K562 (cell line): ENCODE measurements around the gene MSH4. TPM values are rescaled to one million over a fixed set of nuclear protein-coding genes. Genes with fewer than 3 reads are reported as not detected.
A peak's percentile ranks its signal among the peaks of the same experiment; 100 is the strongest.
"Not testable (repeated sequence)": the region's sequence is repeated elsewhere in the genome, so short reads cannot be mapped to it uniquely, and the experiment has no call there.

Source experiments
- ATAC-seq: fragments of 200-7000 bp; cut with Tn5 transposase; 3 replicates; pipeline ENCODE4 v1.9.1; 2020; ENCODE audit warnings: moderate library complexity
- BruUV-seq: library from RNA; stranded (reverse); fragments of 400-500 nt; replicated peaks from 2 replicates; lab custom pipeline; 2021; lab: Mats Ljungman, UMichigan
- CTCF ChIA-PET: fragments of 300-600 bp; formaldehyde crosslinking; extraction: SDS; loops from one replicate; lab custom pipeline; 2021; ENCODE audit warnings: low intra/inter-chr PET ratio; lab: Yijun Ruan, JAX
- POLR2A ChIA-PET: fragments of 300-600, 350-650 bp; sonication (Branson Sonifier 250); formaldehyde crosslinking; extraction: SDS; loops from one replicate; lab custom pipeline; 2021; ENCODE audit warnings: antibody characterized with exemption, inconsistent platforms; lab: Yijun Ruan, JAX
- DNase-seq, 4 experiments: peaks; one replicate each; pipeline versions ENCODE4 v3.0.0 to v3.0.0-alpha.2; 2011 to 2018; ENCODE audit warnings: low spot score in 3 of 4, mixed read lengths in 3 of 4; ENCODE audit errors: extremely low read depth in 1 of 4
- FAIRE-seq: peaks from 2 replicates; lab custom pipeline; 2011; peaks lifted over from hg19 to GRCh38; lab: Jason Lieb, UNC
- H2AFZ ChIP-seq: 2 replicates; pipeline ENCODE4 v1.6.0; 2011; ENCODE audit warnings: low read depth, low read length, control low read depth, inconsistent platforms
- H3K27ac ChIP-seq: fragments of 200-600 bp; 3 replicates; pipeline ENCODE4 v1.8.0; 2011; ENCODE audit warnings: low read depth, mild to moderate bottlenecking, control low read depth, inconsistent platforms, low read length, moderate library complexity, mixed read lengths; ENCODE audit errors: extremely low read depth
- H3K27me3 ChIP-seq, 2 experiments: fragments of 300-600 bp in 1 of 2; 2 replicates in 1 of 2; 3 replicates in 1 of 2; pipeline versions ENCODE4 v1.6.0 to v1.8.0; 2011; ENCODE audit warnings: inconsistent platforms in 2 of 2, low read length in 2 of 2, mild to moderate bottlenecking in 1 of 2, mixed read lengths in 1 of 2, moderate library complexity in 1 of 2; ENCODE audit not compliant: control insufficient read depth in 2 of 2, insufficient read depth in 2 of 2
- H3K36me3 ChIP-seq: fragments of 300-600 bp; 3 replicates; pipeline ENCODE4 v1.8.0; 2011; ENCODE audit warnings: mild to moderate bottlenecking, low read length, inconsistent platforms; ENCODE audit not compliant: control insufficient read depth, insufficient read depth
- H3K4me1 ChIP-seq, 2 experiments: fragments of 200-600 bp in 1 of 2; replicated peaks in 1 of 2; 2 replicates in 1 of 2; 3 replicates in 1 of 2; pipeline versions ENCODE4 v1.5.1 to v1.8.0; 2011; ENCODE audit warnings: inconsistent platforms in 2 of 2, low read length in 2 of 2, mild to moderate bottlenecking in 1 of 2, mixed read lengths in 1 of 2, moderate library complexity in 1 of 2; ENCODE audit not compliant: control insufficient read depth in 2 of 2, insufficient read depth in 2 of 2
- H3K4me2 ChIP-seq: 2 replicates; pipeline ENCODE4 v1.6.1; 2011; ENCODE audit warnings: low read length, control low read depth, inconsistent platforms, mixed read lengths; ENCODE audit not compliant: insufficient read depth
- H3K4me3 ChIP-seq: fragments of 200-600 bp; sonication (generic), shearing (Covaris generic); 2 replicates; pipeline ENCODE4 v1.5.1; 2016; ENCODE audit warnings: control low read depth, inconsistent platforms
- H3K79me2 ChIP-seq: fragments of 200-600 bp; 3 replicates; pipeline ENCODE4 v1.8.0; 2011; ENCODE audit warnings: low read length, inconsistent platforms; ENCODE audit not compliant: control insufficient read depth, insufficient read depth
- H3K9ac ChIP-seq, 2 experiments: 2 replicates each; pipeline versions ENCODE4 v1.6.0 to v1.6.1; 2011; ENCODE audit warnings: low read depth in 2 of 2, low read length in 2 of 2, control low read depth in 1 of 2, inconsistent platforms in 1 of 2, mild to moderate bottlenecking in 1 of 2, mixed read lengths in 1 of 2; ENCODE audit not compliant: insufficient read depth in 1 of 2
- H3K9me1 ChIP-seq: one replicate; pipeline ENCODE4 v1.6.0; 2011; ENCODE audit warnings: inconsistent platforms, mild to moderate bottlenecking, low read length, moderate library complexity; ENCODE audit not compliant: control insufficient read depth, insufficient read depth
- H3K9me3 ChIP-seq: replicated peaks from 2 replicates; pipeline ENCODE4 v1.5.1; 2011; ENCODE audit warnings: low read depth, low read length, inconsistent platforms; ENCODE audit not compliant: control insufficient read depth, insufficient read depth
- H4K20me1 ChIP-seq: replicated peaks from 2 replicates; pipeline ENCODE4 v1.6.1; 2011; ENCODE audit warnings: low read length, inconsistent platforms, mixed read lengths; ENCODE audit not compliant: control insufficient read depth, insufficient read depth
- ASH1L ChIP-seq: fragments of 450-650 bp; IDR thresholded peaks from 2 replicates; pipeline ENCODE4 v1.6.1; 2018; ENCODE audit warnings: borderline replicate concordance, mild to moderate bottlenecking, low read depth; ENCODE audit not compliant: partially characterized antibody
- C11orf30 ChIP-seq: fragments of 450-650 bp; IDR thresholded peaks from 2 replicates; pipeline ENCODE4 v1.6.1; 2016; ENCODE audit warnings: low read depth, mild to moderate bottlenecking
- CC2D1A ChIP-seq: fragments of 450-650 bp; IDR thresholded peaks from 2 replicates; pipeline ENCODE4 v1.6.1; 2017; ENCODE audit warnings: mild to moderate bottlenecking
- MAFG ChIP-seq: fragments of 450-650 bp; conservative IDR thresholded peaks from 2 replicates; pipeline ENCODE4 v1.6.1; 2016; ENCODE audit warnings: missing genetic modification characterization, missing compliant biosample characterization
- NFYB ChIP-seq: IDR thresholded peaks from 2 replicates; pipeline ENCODE4 v1.6.1; 2011; ENCODE audit warnings: mild to moderate bottlenecking, moderate library complexity; ENCODE audit not compliant: insufficient read length; ENCODE audit errors: extremely low read depth
- NR2C1 ChIP-seq, 2 experiments: fragments of 450-650 bp; IDR thresholded peaks; 2 replicates each; pipeline ENCODE4 v1.6.1; 2017; ENCODE audit warnings: mild to moderate bottlenecking in 2 of 2, antibody characterized with exemption in 1 of 2, inconsistent platforms in 1 of 2, missing compliant biosample characterization in 1 of 2, missing genetic modification characterization in 1 of 2
- SAFB2 ChIP-seq: fragments of 200-400 bp; formaldehyde crosslinking; IDR thresholded peaks from 2 replicates; pipeline ENCODE4 v1.6.1; 2018; ENCODE audit warnings: borderline replicate concordance, low read length, low read depth, moderate library complexity; ENCODE audit not compliant: severe bottlenecking
- ZNF316 ChIP-seq: fragments of 450-650 bp; IDR thresholded peaks from 2 replicates; pipeline ENCODE4 v1.6.1; 2016
- WGBS: fragments of 100-300 bp; shearing (Covaris generic); methylation state at CpG from one replicate; pipeline ENCODE4 v1.1.6; 2016; ENCODE audit warnings: low coverage, mixed read lengths; ENCODE audit not compliant: insufficient coverage; ENCODE audit errors: missing lambda C conversion rate; 5-methylcytosine and 5-hydroxymethylcytosine counted together
- in situ Hi-C: fragments of 300-500 bp; cut with MboI; formaldehyde crosslinking; loops from 4 replicates; pipeline ENCODE4 v1.15.0; 2018; ENCODE audit warnings: inconsistent platforms, mixed read lengths
- intact Hi-C: fragments of 100-400 bp; cut with micrococcal nuclease; formaldehyde crosslinking; loops from 2 replicates; pipeline ENCODE4 v1.14.2; 2022
- polyA plus RNA-seq, 8 experiments: library from polyadenylated mRNA; depleted of rRNA in 4 of 8; stranded (reverse) in 5 of 8; unstranded in 3 of 8; fragments of >200 nt; fragmentation: Nextera tagmentation in 2 of 8; fragmentation: Illumina TruSeq in 1 of 8; extraction: Ambion mirVana in 2 of 8; extraction: Trizol in 1 of 8; gene quantifications; 2 replicates each; pipeline versions ENCODE4 v1.2.1 to v1.2.3, GENCODE V29; 2011 to 2014; ENCODE audit warnings: inconsistent platforms in 1 of 8, missing spikeins in 1 of 8
- total RNA-seq, 7 experiments: library from RNA; depleted of rRNA in 6 of 7; stranded (reverse); fragments of >200 nt in 6 of 7; fragmentation: Illumina TruSeq in 2 of 7; extraction: Trizol in 2 of 7; gene quantifications; 2 replicates each; pipeline versions ENCODE4 v1.2.1 to v1.2.3, GENCODE V29; 2011 to 2021; ENCODE audit warnings: low replicate concordance in 1 of 7
- TF ChIP-seq, protein P1 (sequence below), 3 experiments: IDR thresholded peaks in 2 of 3; conservative IDR thresholded peaks in 1 of 3; 2 replicates each; pipeline ENCODE4 v1.5.1; 2011 to 2012; ENCODE audit warnings: low read length in 3 of 3, mild to moderate bottlenecking in 3 of 3, control low read depth in 2 of 3, improper control_type of control experiment in 1 of 3, inconsistent platforms in 1 of 3, low read depth in 1 of 3, mixed read lengths in 1 of 3, moderate library complexity in 1 of 3; ENCODE audit not compliant: insufficient read depth in 2 of 3

The MSH4 gene
- total and polyA plus RNA-seq, 9 of the 15 experiments (the other 6 are each of a cell fraction or from before 2014, with no cell fraction given) = 0.04 to 0.18 (median 0.12) TPM; not detected in 4

DNA sequence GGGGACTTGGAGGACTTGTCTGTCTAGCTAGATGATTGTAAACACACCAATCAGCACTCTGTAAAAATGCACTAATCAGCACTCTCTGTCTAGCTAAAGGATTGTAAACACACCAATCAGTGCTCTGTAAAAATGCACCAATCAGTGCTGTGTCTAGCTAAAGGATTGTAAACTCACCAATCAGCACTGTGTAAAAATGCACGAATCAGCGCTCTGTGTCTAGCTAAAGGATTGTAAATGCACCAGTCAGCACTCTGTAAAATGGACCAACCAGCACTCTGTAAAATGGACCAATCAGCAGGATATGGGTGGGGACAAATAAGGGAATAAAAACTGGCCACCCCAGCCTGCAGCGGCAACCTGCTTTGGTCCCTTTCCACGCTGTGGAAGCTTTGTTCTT, 38.1 kb upstream of the MSH4 start:
- H4K20me1 ChIP-seq, H3K9me3 ChIP-seq, CTCF ChIA-PET, H3K9me1 ChIP-seq, H3K4me2 ChIP-seq, BruUV-seq, H3K4me1 ChIP-seq, H3K27me3 ChIP-seq, in situ Hi-C loops, H3K79me2 ChIP-seq, H3K4me3 ChIP-seq, H2AFZ ChIP-seq, DNase-seq, FAIRE-seq, H3K9ac ChIP-seq, H3K27ac ChIP-seq, intact Hi-C loops, ATAC-seq: not testable (repeated sequence)
- POLR2A ChIA-PET = interaction anchor here (1.0 kb wide), 1 partner anchor 10 kb away, joined by 3 read pairs; no protein-coding TSS in a partner anchor
- TF ChIP-seq C11orf30 (peak; percentile 50; the same call in 1 of the 2 replicates), ASH1L (peak; percentile 18), CC2D1A (0 out of 2 replicates have a peak, but pooled peaks have one; percentile 18), ZNF316 (peak; percentile 82), NFYB (peak; percentile 48), MAFG (tag) (peak; percentile 33; the same call in 1 of the 2 replicates)
- peaks cover 49% of the 10 kb centered on the region for H3K36me3 ChIP-seq
- WGBS = 100% methylated on average over 4 of the region's 4 CpGs

GRCh38 chr1:75764057-75764655, 32.5 kb upstream of the MSH4 start:
- in situ Hi-C loops (no loop called here), intact Hi-C loops (no loop called here)
- H4K20me1 ChIP-seq = no peaks in the 10 kb centered on the region
- no peaks in the 10 kb centered on the region for H3K9me1 ChIP-seq
- ChIA-PET POLR2A (interaction anchor here (0.6 to 1.5 kb wide), 9 partner anchors 8 to 388 kb away, joined by 3 to 6 read pairs (median 3); partner anchors contain the start of gene RABGGTB), CTCF (no interaction called here)
- no peak overlapping the region for H3K9ac ChIP-seq
- DNase-seq (peak in 2 of 4 experiments; percentile 18 to 46), FAIRE-seq (no peak), ATAC-seq (peak; percentile 89)
- peaks cover 24% of the 10 kb centered on the region; the same call in 2 of the 3 replicates for H3K36me3 ChIP-seq
- 14% methylated on average over 1 of the region's 1 CpG for WGBS
- H3K4me3 ChIP-seq = no peak overlapping the region
- BruUV-seq = no TSS peak
- H3K79me2 ChIP-seq = no peaks in the 10 kb centered on the region
- no peak overlapping the region for H3K4me2 ChIP-seq
- H2AFZ ChIP-seq = no peak overlapping the region
- no peaks in the 10 kb centered on the region for H3K27me3 ChIP-seq
- H3K9me3 ChIP-seq = no peaks in the 10 kb centered on the region
- H3K27ac ChIP-seq = no peak overlapping the region
- H3K4me1 ChIP-seq = no peaks in the 10 kb centered on the region; a peak in 1 of 5 replicates
- no peak for TF ChIP-seq NR2C1 (IDR thresholded peaks at IDR 0.05)
- 0 out of 2 replicates have a peak, but pooled peaks have one; percentile 33 for TF ChIP-seq NR2C1 (tag; IDR thresholded peaks at IDR 0.05)
- TF ChIP-seq, protein P1, sequence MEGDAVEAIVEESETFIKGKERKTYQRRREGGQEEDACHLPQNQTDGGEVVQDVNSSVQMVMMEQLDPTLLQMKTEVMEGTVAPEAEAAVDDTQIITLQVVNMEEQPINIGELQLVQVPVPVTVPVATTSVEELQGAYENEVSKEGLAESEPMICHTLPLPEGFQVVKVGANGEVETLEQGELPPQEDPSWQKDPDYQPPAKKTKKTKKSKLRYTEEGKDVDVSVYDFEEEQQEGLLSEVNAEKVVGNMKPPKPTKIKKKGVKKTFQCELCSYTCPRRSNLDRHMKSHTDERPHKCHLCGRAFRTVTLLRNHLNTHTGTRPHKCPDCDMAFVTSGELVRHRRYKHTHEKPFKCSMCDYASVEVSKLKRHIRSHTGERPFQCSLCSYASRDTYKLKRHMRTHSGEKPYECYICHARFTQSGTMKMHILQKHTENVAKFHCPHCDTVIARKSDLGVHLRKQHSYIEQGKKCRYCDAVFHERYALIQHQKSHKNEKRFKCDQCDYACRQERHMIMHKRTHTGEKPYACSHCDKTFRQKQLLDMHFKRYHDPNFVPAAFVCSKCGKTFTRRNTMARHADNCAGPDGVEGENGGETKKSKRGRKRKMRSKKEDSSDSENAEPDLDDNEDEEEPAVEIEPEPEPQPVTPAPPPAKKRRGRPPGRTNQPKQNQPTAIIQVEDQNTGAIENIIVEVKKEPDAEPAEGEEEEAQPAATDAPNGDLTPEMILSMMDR (IDR thresholded peaks at IDR 0.05 in 2 of 3, conservative IDR thresholded peaks at IDR 0.05 in 1 of 3; ENCODE audit: insufficient read depth in 2 of 3, low read depth in 1 of 3, low read length in 3 of 3) = peak in 2 of 3 experiments; percentile 40 to 42; a peak in 3 of 6 replicates
- no peak for TF ChIP-seq SAFB2
